SK-N-SH (cell line): ENCODE data around the gene KLHL8. TPM values are rescaled to one million over a fixed set of nuclear protein-coding genes. Genes with fewer than 3 reads are reported as not detected.

Experiments
- CTCF ChIA-PET: fragments of 300-600, 350-600 bp; formaldehyde crosslinking; extraction: SDS; loops from one replicate; lab custom pipeline; 2021; lab: Yijun Ruan, JAX
- POLR2A ChIA-PET: fragments of 350-600 bp; sonication (Branson Sonifier 250); formaldehyde crosslinking; extraction: SDS; loops from one replicate; lab custom pipeline; 2020; ENCODE audit warnings: antibody characterized with exemption, inconsistent platforms; lab: Yijun Ruan, JAX
- DNase-seq: peaks from one replicate; pipeline ENCODE4 v3.0.0; 2012
- H2AFZ ChIP-seq: fragments of 200-600 bp; sonication (generic); 2 replicates; pipeline ENCODE4 v1.8.1; 2016; ENCODE audit warnings: antibody characterized with exemption, mild to moderate bottlenecking, low read depth
- H3F3A ChIP-seq: fragments of 200-600 bp; sonication (generic); replicated peaks from 2 replicates; pipeline ENCODE3; 2016; ENCODE audit warnings: antibody characterized with exemption, mild to moderate bottlenecking; ENCODE audit not compliant: insufficient read depth
- H3K27ac ChIP-seq, 2 experiments: fragments of 200-500 bp in 1 of 2; fragments of 200-600 bp in 1 of 2; sonication (Bioruptor generic) in 1 of 2; sonication (generic), shearing (Covaris generic) in 1 of 2; 2 replicates each; pipeline versions ENCODE4 v1.5.1 to v1.6.1; 2014 to 2016; ENCODE audit warnings: low read depth in 2 of 2, inconsistent platforms in 1 of 2, low read length in 1 of 2, mild to moderate bottlenecking in 1 of 2, mixed read lengths in 1 of 2
- H3K27me3 ChIP-seq: fragments of 200-600 bp; sonication (generic), shearing (Covaris generic); 2 replicates; pipeline ENCODE4 v1.6.1; 2016; ENCODE audit warnings: mixed run types; ENCODE audit not compliant: insufficient read depth
- H3K36me3 ChIP-seq, 2 experiments: fragments of 200-500 bp in 1 of 2; fragments of 200-600 bp in 1 of 2; sonication (Bioruptor generic) in 1 of 2; sonication (generic) in 1 of 2; replicated peaks in 1 of 2; 2 replicates each; pipeline versions ENCODE3 to v1.5.1; 2014 to 2016; ENCODE audit warnings: low read length in 1 of 2, mild to moderate bottlenecking in 1 of 2; ENCODE audit not compliant: insufficient read depth in 2 of 2, control insufficient read depth in 1 of 2
- H3K4me1 ChIP-seq, 2 experiments: fragments of 200-500 bp in 1 of 2; fragments of 200-600 bp in 1 of 2; sonication (Bioruptor generic) in 1 of 2; sonication (generic), shearing (Covaris generic) in 1 of 2; 2 replicates each; pipeline versions ENCODE4 v1.5.1 to v1.6.1; 2014 to 2016; ENCODE audit warnings: low read depth in 1 of 2, low read length in 1 of 2, mixed run types in 1 of 2; ENCODE audit not compliant: insufficient read depth in 2 of 2, control insufficient read depth in 1 of 2
- H3K4me2 ChIP-seq: fragments of 200-600 bp; sonication (generic), shearing (Covaris generic); 2 replicates; pipeline ENCODE4 v1.6.1; 2017; ENCODE audit warnings: mixed run types
- H3K4me3 ChIP-seq, 2 experiments: fragments of 200-500 bp in 1 of 2; fragments of 200-600 bp in 1 of 2; sonication (Bioruptor generic) in 1 of 2; sonication (generic), shearing (Covaris generic) in 1 of 2; 2 replicates each; pipeline versions ENCODE4 v1.5.1 to v1.8.1; 2014 to 2016; ENCODE audit warnings: low read depth in 2 of 2, inconsistent platforms in 1 of 2, low read length in 1 of 2, mild to moderate bottlenecking in 1 of 2, mixed read lengths in 1 of 2, moderate library complexity in 1 of 2
- H3K79me2 ChIP-seq: fragments of 200-600 bp; sonication (generic); 2 replicates; pipeline ENCODE4 v1.8.1; 2017; ENCODE audit warnings: mild to moderate bottlenecking; ENCODE audit not compliant: insufficient read depth
- H3K9ac ChIP-seq: fragments of 200-600 bp; sonication (generic); 2 replicates; pipeline ENCODE4 v1.6.1; 2017; ENCODE audit warnings: mixed run types
- H3K9me2 ChIP-seq: fragments of 200-600 bp; sonication (generic); 2 replicates; pipeline ENCODE4 v1.6.1; 2017; ENCODE audit warnings: mixed run types
- H3K9me3 ChIP-seq: fragments of 200-600 bp; sonication (generic); 2 replicates; pipeline ENCODE4 v1.6.1; 2017; ENCODE audit warnings: mixed run types, mild to moderate bottlenecking, moderate library complexity
- H4K20me1 ChIP-seq: fragments of 200-600 bp; sonication (generic); 2 replicates; pipeline ENCODE4 v1.6.1; 2017; ENCODE audit warnings: mild to moderate bottlenecking, mixed run types; ENCODE audit not compliant: insufficient read depth
- CTCF ChIP-seq: fragments of 200-600 bp; sonication (generic); IDR thresholded peaks from 2 replicates; pipeline ENCODE4 v1.6.1; 2017; ENCODE audit warnings: antibody characterized with exemption, mild to moderate bottlenecking, moderate library complexity
- ELF1 ChIP-seq: IDR thresholded peaks from 2 replicates; pipeline ENCODE4 v1.4.0; 2012
- EP300 ChIP-seq, 2 experiments: IDR thresholded peaks; 2 replicates each; pipeline versions ENCODE4 v1.4.0 to v1.6.1; 2012; ENCODE audit warnings: borderline replicate concordance in 1 of 2, low read depth in 1 of 2, low read length in 1 of 2
- EZH2phosphoT487 ChIP-seq: fragments of 200-600 bp; sonication (generic); IDR thresholded peaks from 2 replicates; pipeline ENCODE4 v1.6.1; 2017; ENCODE audit warnings: low read depth, mixed run types, mild to moderate bottlenecking, antibody characterized with exemption, moderate library complexity, borderline replicate concordance
- FOSL2 ChIP-seq: IDR thresholded peaks from 2 replicates; pipeline ENCODE4 v1.4.0; 2012; ENCODE audit warnings: low read depth, mild to moderate bottlenecking, moderate library complexity, borderline replicate concordance
- FOXJ3 ChIP-seq: sonication (generic); formaldehyde crosslinking; IDR thresholded peaks from 2 replicates; pipeline ENCODE4 v1.5.1; 2020; ENCODE audit warnings: mild to moderate bottlenecking, missing genetic modification reagents
- IRF3 ChIP-seq: fragments of 150-350 bp; IDR thresholded peaks from 2 replicates; pipeline ENCODE4 v1.6.1; 2016; ENCODE audit warnings: mild to moderate bottlenecking, low read depth, low read length
- JUND ChIP-seq: IDR thresholded peaks from 2 replicates; pipeline ENCODE4 v1.4.0; 2012
- MXI1 ChIP-seq: IDR thresholded peaks from 2 replicates; pipeline ENCODE4 v1.6.1; 2012; ENCODE audit warnings: mild to moderate bottlenecking, low read depth, low read length, improper control_type of control experiment
- NFIC ChIP-seq: IDR thresholded peaks from 2 replicates; pipeline ENCODE4 v1.4.0; 2012; ENCODE audit warnings: borderline replicate concordance
- NRF1 ChIP-seq: IDR thresholded peaks from 2 replicates; pipeline ENCODE4 v1.6.1; 2012; ENCODE audit warnings: low read depth, mild to moderate bottlenecking, low read length
- POLR2AphosphoS5 ChIP-seq: IDR thresholded peaks from 2 replicates; pipeline ENCODE4 v1.6.1; 2012; ENCODE audit warnings: low read depth, low read length
- RAD21 ChIP-seq: IDR thresholded peaks from 2 replicates; pipeline ENCODE4 v1.6.1; 2012; ENCODE audit warnings: mild to moderate bottlenecking, low read length
- RFX5 ChIP-seq: IDR thresholded peaks from 2 replicates; pipeline ENCODE4 v1.6.1; 2012; ENCODE audit warnings: mild to moderate bottlenecking, improper control_type of control experiment, low read length
- RXRA ChIP-seq: IDR thresholded peaks from 2 replicates; pipeline ENCODE4 v1.4.0; 2012; ENCODE audit warnings: low read depth, mild to moderate bottlenecking, borderline replicate concordance
- TAF1 ChIP-seq: IDR thresholded peaks from 2 replicates; pipeline ENCODE4 v1.6.1; 2012; ENCODE audit warnings: low read depth, mild to moderate bottlenecking, low read length, moderate library complexity, borderline replicate concordance
- TEAD4 ChIP-seq: IDR thresholded peaks from 2 replicates; pipeline ENCODE4 v1.4.0; 2012; ENCODE audit warnings: mild to moderate bottlenecking, borderline replicate concordance; ENCODE audit not compliant: insufficient read depth
- USF1 ChIP-seq: IDR thresholded peaks from 2 replicates; pipeline ENCODE4 v1.4.0; 2012; ENCODE audit warnings: low read depth, borderline replicate concordance
- ZBTB33 ChIP-seq: IDR thresholded peaks from 2 replicates; pipeline ENCODE4 v1.4.0; 2012; ENCODE audit warnings: low read depth, borderline replicate concordance
- WGBS: methylation state at CpG from one replicate; pipeline ENCODE4 v1.1.6; 2017; ENCODE audit warnings: low lambda C conversion rate; 5-methylcytosine and 5-hydroxymethylcytosine counted together
- polyA plus RNA-seq, 3 experiments: library from polyadenylated mRNA; depleted of rRNA; stranded (reverse); fragments of >200 nt; gene quantifications; 2 replicates each; pipeline ENCODE4 v1.2.3, GENCODE V29; 2012

The KLHL8 gene
- polyA plus RNA-seq, 1 of the 3 experiments (the other 2 are of a cell fraction) = 2.4 TPM

GRCh38 chr4:87255755-87256154, 35.3 kb upstream of the KLHL8 start:
- Histone ChIP-seq H3K4me3 (no peak overlapping the region), H2AFZ (no peak overlapping the region), H3K4me2 (no peak overlapping the region), H3K9me3 (no peaks in the 10 kb centered on the region), H3K27ac (no peak overlapping the region), H3K27me3 (no peaks in the 10 kb centered on the region), H3F3A (no peaks in the 10 kb centered on the region), H3K4me1 (no peaks in the 10 kb centered on the region), H3K36me3 (no peaks in the 10 kb centered on the region), H3K9ac (no peak overlapping the region), H4K20me1 (no peaks in the 10 kb centered on the region), H3K79me2 (no peaks in the 10 kb centered on the region), H3K9me2 (no peaks in the 10 kb centered on the region)
- POLR2A ChIA-PET = no interaction called here
- no peak for DNase-seq
- WGBS = 65% methylated on average over 1 of the region's 1 CpG
- no peak for TF ChIP-seq ZBTB33
- no peak for TF ChIP-seq RAD21
- no peak for TF ChIP-seq EZH2phosphoT487
- TF ChIP-seq TEAD4 = no peak
- TF ChIP-seq NFIC = no peak
- TF ChIP-seq EP300 (IDR thresholded peaks at IDR 0.05; ENCODE audit: borderline replicate concordance in 1 of 2, low read depth in 1 of 2, low read length in 1 of 2) = no peak
- TF ChIP-seq NRF1 = no peak
- no peak for TF ChIP-seq IRF3
- CTCF ChIA-PET = interaction anchor here (0.6 to 1.4 kb wide), 2 partner anchors 9 to 149 kb away, joined by 3 to 4 read pairs; no protein-coding TSS in a partner anchor

- 61% methylated on average over 6 of the region's 6 CpGs for WGBS
- Histone ChIP-seq H2AFZ (no peak overlapping the region), H3K27me3 (no peaks in the 10 kb centered on the region), H3K27ac (no peak overlapping the region), H3K4me3 (no peak overlapping the region), H3K36me3 (no peaks in the 10 kb centered on the region), H3K4me1 (no peaks in the 10 kb centered on the region), H3K9me2 (no peaks in the 10 kb centered on the region), H3F3A (no peaks in the 10 kb centered on the region), H3K9ac (no peak overlapping the region), H3K4me2 (no peak overlapping the region), H3K79me2 (no peaks in the 10 kb centered on the region), H3K9me3 (no peaks in the 10 kb centered on the region), H4K20me1 (no peaks in the 10 kb centered on the region)
- ChIA-PET CTCF (no interaction called here), POLR2A (no interaction called here)
- no peak for DNase-seq
- TF ChIP-seq JUND (no peak), ELF1 (no peak), POLR2AphosphoS5 (no peak), CTCF (no peak), EP300 (IDR thresholded peaks at IDR 0.05; ENCODE audit: borderline replicate concordance in 1 of 2, low read depth in 1 of 2, low read length in 1 of 2) (no peak), IRF3 (no peak), USF1 (no peak), MXI1 (no peak), FOSL2 (no peak), RFX5 (no peak), FOXJ3 (CRISPR knock-in tag) (no peak), RXRA (no peak), TAF1 (no peak), EZH2phosphoT487 (no peak), NRF1 (no peak), RAD21 (no peak)
Observed at GRCh38 chr4:87251106-87251505, 30.7 kb upstream of the KLHL8 start.
